HCT116 (cell line): ENCODE results near the gene ARHGAP35. TPM values are rescaled to one million over a fixed set of nuclear protein-coding genes. Genes with fewer than 3 reads are reported as not detected.

Source experiments
- ATAC-seq: fragments of 200-7000 bp; cut with Tn5 transposase; 2 replicates; pipeline ENCODE4 v1.9.1; 2020; ENCODE audit warnings: mild to moderate bottlenecking, moderate library complexity
- BruUV-seq: library from RNA; stranded (reverse); fragments of 400-500 nt; replicated peaks from 2 replicates; lab custom pipeline; 2021; lab: Mats Ljungman, UMichigan
- CTCF ChIA-PET: fragments of 300-600 bp; sonication (Branson Sonifier 250); formaldehyde crosslinking; loops from one replicate; lab custom pipeline; 2021; ENCODE audit warnings: antibody characterized with exemption; lab: Charles Lee
- POLR2A ChIA-PET: fragments of 300-600, 350-600 bp; sonication (Branson Sonifier 250); formaldehyde crosslinking; loops from one replicate; lab custom pipeline; 2021; ENCODE audit warnings: antibody characterized with exemption; lab: Charles Lee
- RAD21 ChIA-PET, 2 experiments: fragments of 300-600 bp; sonication (Branson Sonifier 250); formaldehyde crosslinking; loops; one replicate each; lab custom pipeline; 2023; ENCODE audit warnings: low total read pairs in 2 of 2; ENCODE audit not compliant: uncharacterized antibody in 2 of 2, unreplicated experiment in 2 of 2, low non-redundant PET in 1 of 2; lab: Charles Lee
- DNase-seq: peaks from one replicate; pipeline ENCODE4 v3.0.0-alpha.2; 2010; ENCODE audit warnings: low read depth, low spot score
- H2AFZ ChIP-seq: fragments of 200-600 bp; shearing (Covaris generic), sonication (generic); 2 replicates; pipeline ENCODE4 v1.6.1; 2017; ENCODE audit warnings: low read depth, mixed run types, mixed read lengths, antibody characterized with exemption, low read length; ENCODE audit not compliant: poor library complexity, severe bottlenecking
- H3K27ac ChIP-seq: 2 replicates; pipeline ENCODE4 v1.5.1; 2012; ENCODE audit warnings: low read depth, low read length
- H3K27me3 ChIP-seq: fragments of 200-600 bp; sonication (generic); 2 replicates; pipeline ENCODE4 v1.6.1; 2016; ENCODE audit warnings: mixed run types, low read length, mixed read lengths; ENCODE audit not compliant: insufficient read depth
- H3K36me3 ChIP-seq, 2 experiments: fragments of 200-500 bp in 1 of 2; fragments of 200-600 bp in 1 of 2; sonication (Bioruptor generic) in 1 of 2; sonication (generic) in 1 of 2; 2 replicates each; pipeline versions ENCODE4 v1.5.1 to v1.6.1; 2014 to 2016; ENCODE audit warnings: low read length in 2 of 2, inconsistent platforms in 1 of 2, mixed read lengths in 1 of 2, mixed run types in 1 of 2; ENCODE audit not compliant: insufficient read depth in 2 of 2, control insufficient read depth in 1 of 2
- H3K4me1 ChIP-seq, 2 experiments: fragments of 200-600 bp in 1 of 2; sonication (generic) in 1 of 2; 2 replicates each; pipeline versions ENCODE4 v1.5.1 to v1.6.1; 2012 to 2017; ENCODE audit warnings: low read length in 2 of 2, inconsistent platforms in 1 of 2, mild to moderate bottlenecking in 1 of 2, mixed read lengths in 1 of 2, mixed run types in 1 of 2, moderate library complexity in 1 of 2; ENCODE audit not compliant: insufficient read depth in 2 of 2, control insufficient read depth in 1 of 2
- H3K4me2 ChIP-seq: fragments of 200-600 bp; sonication (generic); 2 replicates; pipeline ENCODE4 v1.6.1; 2017; ENCODE audit warnings: mixed run types, low read length, mixed read lengths
- H3K4me3 ChIP-seq, 2 experiments: fragments of 200-600 bp in 1 of 2; sonication (generic) in 1 of 2; replicated peaks in 1 of 2; 2 replicates each; pipeline ENCODE4 v1.5.1; 2011 to 2016; ENCODE audit warnings: low read length in 2 of 2, control low read depth in 1 of 2, low read depth in 1 of 2, mild to moderate bottlenecking in 1 of 2, mixed read lengths in 1 of 2, mixed run types in 1 of 2
- H3K79me2 ChIP-seq: fragments of 200-600 bp; sonication (generic); 2 replicates; pipeline ENCODE4 v1.6.1; 2017; ENCODE audit warnings: mild to moderate bottlenecking, mixed run types, low read length, moderate library complexity, mixed read lengths; ENCODE audit not compliant: insufficient read depth
- H3K9ac ChIP-seq: fragments of 200-600 bp; sonication (generic); 2 replicates; pipeline ENCODE4 v1.6.1; 2016; ENCODE audit warnings: low read length, mixed read lengths
- H3K9me2 ChIP-seq: fragments of 200-600 bp; sonication (generic), shearing (Covaris generic); 2 replicates; pipeline ENCODE4 v1.6.1; 2017; ENCODE audit warnings: mixed run types, mild to moderate bottlenecking, moderate library complexity; ENCODE audit not compliant: insufficient read depth
- H3K9me3 ChIP-seq, 2 experiments: fragments of 200-500 bp in 1 of 2; fragments of 200-600 bp in 1 of 2; sonication (Bioruptor generic) in 1 of 2; sonication (generic) in 1 of 2; 2 replicates each; pipeline ENCODE4 v1.6.1; 2014 to 2017; ENCODE audit warnings: low read length in 2 of 2, mixed read lengths in 2 of 2, inconsistent platforms in 1 of 2, low read depth in 1 of 2, mild to moderate bottlenecking in 1 of 2, mixed run types in 1 of 2, moderate library complexity in 1 of 2; ENCODE audit not compliant: control insufficient read depth in 1 of 2, insufficient read depth in 1 of 2
- H4K20me1 ChIP-seq: fragments of 200-600 bp; sonication (generic), shearing (Covaris generic); 2 replicates; pipeline ENCODE4 v1.6.1; 2017; ENCODE audit warnings: mixed run types, mild to moderate bottlenecking, moderate library complexity; ENCODE audit not compliant: insufficient read depth
- CTCF ChIP-seq, 3 experiments: fragments of 200-600 bp in 1 of 3; sonication (generic) in 1 of 3; IDR thresholded peaks in 2 of 3; conservative IDR thresholded peaks in 1 of 3; 2 replicates each; pipeline ENCODE4 v1.5.1; 2012 to 2017; ENCODE audit warnings: low read depth in 2 of 3, low read length in 2 of 3, antibody characterized with exemption in 1 of 3, borderline replicate concordance in 1 of 3, control low read depth in 1 of 3, mild to moderate bottlenecking in 1 of 3, mixed read lengths in 1 of 3, mixed run types in 1 of 3, moderate library complexity in 1 of 3; ENCODE audit not compliant: insufficient read depth in 1 of 3
- ELF1 ChIP-seq: IDR thresholded peaks from 2 replicates; pipeline ENCODE4 v1.6.1; 2012; ENCODE audit warnings: low read depth, borderline replicate concordance
- EZH2 ChIP-seq: fragments of 200-600 bp; sonication (generic); IDR thresholded peaks from 2 replicates; pipeline ENCODE4 v1.6.1; 2017; ENCODE audit warnings: antibody characterized with exemption, mixed run types
- EZH2phosphoT487 ChIP-seq: fragments of 200-600 bp; IDR thresholded peaks from 2 replicates; pipeline ENCODE4 v1.6.1; 2018; ENCODE audit warnings: antibody characterized with exemption, borderline replicate concordance
- FOSL1 ChIP-seq: IDR thresholded peaks from 2 replicates; pipeline ENCODE4 v1.6.1; 2012; ENCODE audit warnings: low read depth
- JUND ChIP-seq: IDR thresholded peaks from 2 replicates; pipeline ENCODE4 v1.6.1; 2012
- SIN3A ChIP-seq: IDR thresholded peaks from 2 replicates; pipeline ENCODE4 v1.6.1; 2012; ENCODE audit warnings: low read depth
- SP1 ChIP-seq: IDR thresholded peaks from 2 replicates; pipeline ENCODE4 v1.6.1; 2012; ENCODE audit warnings: low read depth
- SRF ChIP-seq: IDR thresholded peaks from 2 replicates; pipeline ENCODE4 v1.6.1; 2012; ENCODE audit warnings: low read depth
- YY1 ChIP-seq: IDR thresholded peaks from 2 replicates; pipeline ENCODE4 v1.6.1; 2011; ENCODE audit warnings: low read length, low read depth, moderate library complexity, mild to moderate bottlenecking; ENCODE audit not compliant: insufficient replicate concordance; ENCODE audit errors: extremely low read depth
- ZNF274 ChIP-seq: fragments of 200-500 bp; sonication (Bioruptor generic); IDR thresholded peaks from 2 replicates; pipeline ENCODE4 v1.6.1; 2014; ENCODE audit warnings: mild to moderate bottlenecking, low read depth, low read length, inconsistent platforms
- intact Hi-C: fragments of 100-400 bp; cut with micrococcal nuclease; formaldehyde crosslinking; loops from 2 replicates; pipeline ENCODE4 v1.10.0; 2022
- total RNA-seq: library from RNA; stranded (reverse); gene quantifications from one replicate; pipeline ENCODE4 v1.2.1, GENCODE V29; 2021; ENCODE audit not compliant: unreplicated experiment
- TF ChIP-seq, protein P1 (sequence below): IDR thresholded peaks from 2 replicates; pipeline ENCODE4 v1.6.1; 2011; ENCODE audit warnings: mild to moderate bottlenecking, low read length, moderate library complexity; ENCODE audit not compliant: insufficient replicate concordance; ENCODE audit errors: extremely low read depth

ARHGAP35 gene
- total RNA-seq, 1 experiment from 2014 or later, result 47.6 TPM

DNA sequence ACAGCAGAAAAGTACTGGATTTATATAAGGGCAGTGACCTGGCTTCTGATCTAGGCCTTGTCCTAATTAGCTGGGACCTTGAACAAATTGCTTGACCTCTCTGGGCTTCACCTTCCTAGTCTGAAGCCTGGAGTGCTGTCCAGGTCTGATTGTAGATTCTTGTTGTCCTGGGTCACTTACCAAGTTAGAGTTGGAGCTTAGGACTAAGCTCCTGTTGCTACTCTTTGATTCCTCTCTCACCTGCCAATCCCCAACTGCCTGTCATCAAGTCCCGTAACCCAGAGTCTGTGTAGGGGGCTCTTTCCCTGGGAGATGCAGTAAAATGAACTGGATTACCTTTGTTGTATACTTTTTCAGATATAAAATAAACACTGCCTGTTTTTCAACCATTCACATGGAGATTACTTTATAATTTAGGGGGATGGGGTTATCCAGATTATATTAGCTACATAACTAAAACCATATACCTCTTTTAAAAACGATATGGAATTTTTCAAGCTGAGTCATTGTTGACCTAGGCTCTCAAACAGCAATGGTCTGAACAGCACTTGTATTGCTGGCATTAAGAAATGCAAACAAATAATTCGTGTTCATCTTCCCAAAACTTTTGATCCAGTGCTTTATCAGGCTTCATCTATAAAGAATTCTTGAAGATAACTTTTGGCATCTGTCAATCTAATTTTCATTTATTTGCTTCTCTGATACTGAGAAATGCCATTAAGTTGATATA is 5.8 kb downstream of the ARHGAP35 start:
- ChIA-PET RAD21 (no interaction called here), CTCF (no interaction called here), POLR2A (interaction anchor here (1.1 kb wide), 1 partner anchor 16 kb away, joined by 3 read pairs; the partner anchor contains the start of gene AP2S1)
- no peaks in the 10 kb centered on the region for H3K27me3 ChIP-seq
- H3K9me2 ChIP-seq, result no peaks in the 10 kb centered on the region
- peak overlapping the region; percentile 57 for H3K27ac ChIP-seq
- H3K9me3 ChIP-seq, result no peaks in the 10 kb centered on the region
- H3K4me2 ChIP-seq, result peak overlapping the region; percentile 61
- H4K20me1 ChIP-seq, result peaks cover 5% of the 10 kb centered on the region; the same call in 1 of the 2 replicates
- H3K36me3 ChIP-seq, result no peaks in the 10 kb centered on the region
- peak overlapping the region; percentile 23 for H3K9ac ChIP-seq
- no peak for TF ChIP-seq CTCF (IDR thresholded peaks at IDR 0.05 in 2 of 3, conservative IDR thresholded peaks at IDR 0.05 in 1 of 3; ENCODE audit: borderline replicate concordance in 1 of 3, insufficient read depth in 1 of 3, low read depth in 2 of 3, low read length in 2 of 3)
- TF ChIP-seq FOSL1, result 0 out of 2 replicates have a peak, but pooled peaks have one; percentile 10
- intact Hi-C loops, result loop anchor here (10.0 kb wide), 1 partner anchor 258 kb away; no protein-coding TSS in a partner anchor
- no peak for DNase-seq
- no peak overlapping the region for H2AFZ ChIP-seq
- H3K4me1 ChIP-seq, result peaks cover 57 to 62% of the 10 kb centered on the region in 2 experiments
- BruUV-seq, result no TSS peak
- ATAC-seq, result peak; percentile 48
- peaks cover 99% of the 10 kb centered on the region for H3K79me2 ChIP-seq
- no peak overlapping the region for H3K4me3 ChIP-seq

DNA sequence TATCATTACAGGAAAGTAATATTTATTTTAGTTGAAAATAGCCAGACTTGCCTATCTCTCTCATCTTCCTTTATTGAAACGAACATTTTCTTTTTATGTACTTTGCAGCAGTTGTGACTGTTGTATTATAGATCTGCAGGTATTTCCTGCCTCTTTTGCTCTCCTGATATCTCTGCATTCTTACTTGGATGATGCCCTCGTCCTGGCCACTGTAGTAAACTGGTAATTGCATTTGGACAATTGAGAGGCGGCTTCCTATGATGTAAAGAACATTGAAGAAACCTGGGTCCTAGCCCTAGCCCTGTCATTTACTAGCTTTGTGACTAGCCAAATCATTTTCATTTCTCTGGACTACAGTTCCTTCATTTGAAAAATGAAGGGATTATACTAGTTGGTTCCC is 6.4 kb downstream of the ARHGAP35 start:
- BruUV-seq, result no TSS peak
- TF ChIP-seq SP1, result no peak
- no peak for TF ChIP-seq JUND
- no peak for TF ChIP-seq EZH2phosphoT487
- TF ChIP-seq EZH2, result no peak
- TF ChIP-seq ELF1, result no peak
- no peak for TF ChIP-seq SRF
- no peak for TF ChIP-seq SIN3A
- TF ChIP-seq YY1, result no peak
- TF ChIP-seq, protein P1, sequence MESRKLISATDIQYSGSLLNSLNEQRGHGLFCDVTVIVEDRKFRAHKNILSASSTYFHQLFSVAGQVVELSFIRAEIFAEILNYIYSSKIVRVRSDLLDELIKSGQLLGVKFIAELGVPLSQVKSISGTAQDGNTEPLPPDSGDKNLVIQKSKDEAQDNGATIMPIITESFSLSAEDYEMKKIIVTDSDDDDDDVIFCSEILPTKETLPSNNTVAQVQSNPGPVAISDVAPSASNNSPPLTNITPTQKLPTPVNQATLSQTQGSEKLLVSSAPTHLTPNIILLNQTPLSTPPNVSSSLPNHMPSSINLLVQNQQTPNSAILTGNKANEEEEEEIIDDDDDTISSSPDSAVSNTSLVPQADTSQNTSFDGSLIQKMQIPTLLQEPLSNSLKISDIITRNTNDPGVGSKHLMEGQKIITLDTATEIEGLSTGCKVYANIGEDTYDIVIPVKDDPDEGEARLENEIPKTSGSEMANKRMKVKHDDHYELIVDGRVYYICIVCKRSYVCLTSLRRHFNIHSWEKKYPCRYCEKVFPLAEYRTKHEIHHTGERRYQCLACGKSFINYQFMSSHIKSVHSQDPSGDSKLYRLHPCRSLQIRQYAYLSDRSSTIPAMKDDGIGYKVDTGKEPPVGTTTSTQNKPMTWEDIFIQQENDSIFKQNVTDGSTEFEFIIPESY, result no peak
- TF ChIP-seq FOSL1, result no peak
- TF ChIP-seq ZNF274, result no peak
- H3K4me3 ChIP-seq, result no peak overlapping the region
- peaks cover 99% of the 10 kb centered on the region for H3K79me2 ChIP-seq
- ATAC-seq (no peak), DNase-seq (no peak)
- CTCF ChIA-PET, result no interaction called here
- H4K20me1 ChIP-seq, result peaks cover 5% of the 10 kb centered on the region; the same call in 1 of the 2 replicates
- H2AFZ ChIP-seq, result no peak overlapping the region
- H3K27ac ChIP-seq, result peak overlapping the region; percentile 57; the same call in 1 of the 2 replicates
- no peaks in the 10 kb centered on the region for H3K36me3 ChIP-seq
- H3K9me2 ChIP-seq, result no peaks in the 10 kb centered on the region
- H3K9ac ChIP-seq, result no peak overlapping the region
- no peaks in the 10 kb centered on the region for H3K27me3 ChIP-seq
- intact Hi-C loops, result loop anchor here (10.0 kb wide), 1 partner anchor 258 kb away; no protein-coding TSS in a partner anchor
- no peaks in the 10 kb centered on the region for H3K9me3 ChIP-seq
- RAD21 ChIA-PET, result no interaction called here
- peak overlapping the region; percentile 61; the same call in 1 of the 2 replicates for H3K4me2 ChIP-seq
- POLR2A ChIA-PET, result no interaction called here
- peaks cover 54 to 56% of the 10 kb centered on the region in 2 experiments for H3K4me1 ChIP-seq
